ENCODE measurements around the gene FAM111A.
A peak's percentile ranks its signal among the peaks of the same experiment; 100 is the strongest.

Gene FAM111A

DNA sequence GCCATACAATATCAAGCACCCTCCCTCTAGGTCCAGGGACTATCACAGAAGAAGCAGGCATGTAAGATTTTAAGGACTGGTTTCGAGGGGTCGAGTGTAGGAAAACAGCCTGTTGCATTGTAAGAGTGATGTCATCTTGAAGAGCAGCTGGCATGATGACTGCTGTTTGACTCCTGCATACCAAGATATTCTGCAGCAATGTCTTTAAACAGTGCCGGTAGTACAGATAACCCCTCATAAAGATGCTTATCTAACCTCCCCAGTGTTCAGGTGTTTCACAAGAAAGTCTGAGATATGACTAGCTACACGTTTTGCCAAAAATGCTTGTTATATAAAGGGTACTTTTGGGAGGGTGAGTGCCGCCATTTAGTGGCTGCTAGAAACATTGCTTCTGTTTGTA is 12.0 kb downstream of the FAM111A start:
- no peaks in the 10 kb centered on the region; the same call in 1 of the 2 replicates for H3F3A ChIP-seq (ENCODE audit: low read depth)
- H3K4me3 ChIP-seq (ENCODE audit: low read length, poor library complexity, severe bottlenecking) = no peak overlapping the region
- H3K36me3 ChIP-seq (ENCODE audit: insufficient read depth, low read length) = peaks cover 21% of the 10 kb centered on the region; the same call in 1 of the 2 replicates
- H3K9me3 ChIP-seq (ENCODE audit: insufficient read depth, low read depth, low read length) = no peaks in the 10 kb centered on the region
- peaks cover 23% of the 10 kb centered on the region for H3K4me1 ChIP-seq (ENCODE audit: insufficient read depth, low read length, poor library complexity, severe bottlenecking)
- peaks cover 29% of the 10 kb centered on the region for H3K79me2 ChIP-seq (ENCODE audit: insufficient read depth, low read length)
- H3K9me2 ChIP-seq (replicated peaks; ENCODE audit: low read depth, low read length) = no peaks in the 10 kb centered on the region
- peak overlapping the region; percentile 22 for H3K4me2 ChIP-seq (ENCODE audit: low read depth, low read length, poor library complexity, severe bottlenecking)
- no peak overlapping the region for H3K9ac ChIP-seq (ENCODE audit: low read depth, low read length, poor library complexity, severe bottlenecking)
- H4K20me1 ChIP-seq (ENCODE audit: insufficient read depth, low read length, poor library complexity, severe bottlenecking) = no peaks in the 10 kb centered on the region
- peak; percentile 27; the same call in 1 of the 2 replicates for TF ChIP-seq CTCF (conservative IDR thresholded peaks at IDR 0.05; ENCODE audit: low read length)
- no peak for TF ChIP-seq EZH2phosphoT487 (IDR thresholded peaks at IDR 0.05; ENCODE audit: borderline replicate concordance)
- no peaks in the 10 kb centered on the region for H3K27me3 ChIP-seq (ENCODE audit: insufficient read depth, low read length, poor library complexity, severe bottlenecking)
- H2AFZ ChIP-seq (ENCODE audit: low read length) = no peak overlapping the region

DNA sequence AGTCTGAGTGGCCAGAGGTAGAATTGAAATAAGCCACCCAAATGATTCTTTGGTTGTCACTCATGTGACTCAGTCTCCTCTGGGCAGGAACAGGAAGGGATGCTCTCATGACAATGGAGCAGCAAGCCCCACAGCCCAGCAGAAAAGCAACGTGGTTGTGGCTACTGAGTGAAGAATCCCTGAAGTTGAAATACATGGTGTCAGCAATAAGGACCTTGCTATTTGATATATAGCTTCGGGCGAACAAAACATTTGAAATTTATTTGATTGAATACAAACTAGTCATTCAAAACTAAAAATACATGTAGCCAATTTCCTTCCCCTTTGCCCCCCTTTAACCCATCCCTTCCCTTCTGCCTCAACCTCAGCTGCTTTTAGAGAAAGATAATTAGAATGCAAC is 14.8 kb downstream of the FAM111A start:
- Histone ChIP-seq H3K27me3 (ENCODE audit: insufficient read depth, low read length, poor library complexity, severe bottlenecking) (no peaks in the 10 kb centered on the region), H3K4me2 (ENCODE audit: low read depth, low read length, poor library complexity, severe bottlenecking) (no peak overlapping the region)

DNA sequence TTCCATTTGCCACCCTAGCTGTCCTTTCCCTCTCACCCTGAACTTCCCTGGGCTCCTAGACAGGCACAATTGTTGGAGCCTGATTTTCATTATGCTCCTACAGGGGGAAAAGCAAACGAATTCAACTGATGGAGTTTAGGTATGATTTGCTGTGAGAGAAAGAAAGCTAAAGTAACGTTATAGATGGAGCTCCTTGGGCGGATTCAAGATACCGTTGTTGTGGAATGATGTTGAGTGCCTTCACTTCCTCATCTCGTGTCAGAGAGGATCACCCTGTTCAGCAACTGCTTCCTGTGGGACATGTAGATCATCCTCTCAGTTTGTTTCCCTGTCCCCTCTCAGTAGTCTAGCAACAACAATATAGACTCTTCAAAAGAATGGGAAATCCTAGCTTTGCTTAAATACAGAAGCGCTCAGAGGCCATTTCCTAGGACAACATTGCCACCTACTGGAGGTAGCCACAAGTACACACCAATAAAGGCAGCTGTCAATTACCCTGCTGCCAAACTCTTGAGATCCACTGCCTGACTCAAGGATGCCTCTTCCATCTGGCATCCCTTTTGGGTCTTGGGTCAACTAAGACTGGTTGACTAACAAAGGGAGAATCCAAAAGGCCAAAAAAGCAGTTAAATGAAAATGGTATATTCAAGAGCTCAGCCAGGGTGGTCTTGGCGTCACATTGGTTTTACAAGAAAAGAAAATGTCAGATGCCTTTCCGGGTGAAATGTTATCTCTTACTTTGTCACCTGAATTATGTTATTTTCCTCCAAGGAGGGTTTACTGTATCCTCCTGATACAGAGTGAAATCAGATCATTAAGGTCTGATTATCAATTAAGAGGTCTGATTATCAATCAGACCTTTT is 15.8 kb downstream of the FAM111A start:
- Histone ChIP-seq H4K20me1 (ENCODE audit: insufficient read depth, low read length, poor library complexity, severe bottlenecking) (no peaks in the 10 kb centered on the region), H3K4me1 (ENCODE audit: insufficient read depth, low read length, poor library complexity, severe bottlenecking) (peaks cover 23% of the 10 kb centered on the region), H3K4me3 (ENCODE audit: low read length, poor library complexity, severe bottlenecking) (no peak overlapping the region), H3K9ac (ENCODE audit: low read depth, low read length, poor library complexity, severe bottlenecking) (no peak overlapping the region), H3K4me2 (ENCODE audit: low read depth, low read length, poor library complexity, severe bottlenecking) (no peak overlapping the region), H3K27me3 (ENCODE audit: insufficient read depth, low read length, poor library complexity, severe bottlenecking) (no peaks in the 10 kb centered on the region), H3F3A (ENCODE audit: low read depth) (no peaks in the 10 kb centered on the region; the same call in 1 of the 2 replicates), H3K9me3 (ENCODE audit: insufficient read depth, low read depth, low read length) (no peaks in the 10 kb centered on the region), H3K9me2 (replicated peaks; ENCODE audit: low read depth, low read length) (no peaks in the 10 kb centered on the region), H2AFZ (ENCODE audit: low read length) (no peak overlapping the region), H3K36me3 (ENCODE audit: insufficient read depth, low read length) (no peaks in the 10 kb centered on the region), H3K79me2 (ENCODE audit: insufficient read depth, low read length) (peaks cover 1% of the 10 kb centered on the region; the same call in 1 of the 2 replicates)
- TF ChIP-seq CTCF (conservative IDR thresholded peaks at IDR 0.05; ENCODE audit: low read length) = peak; percentile 84
- TF ChIP-seq EZH2phosphoT487 (IDR thresholded peaks at IDR 0.05; ENCODE audit: borderline replicate concordance) = no peak

More for the DNA sequence above, 14.8 kb downstream of the FAM111A start:
- H3K4me1 ChIP-seq (ENCODE audit: insufficient read depth, low read length, poor library complexity, severe bottlenecking) = peaks cover 23% of the 10 kb centered on the region
- no peak for TF ChIP-seq EZH2phosphoT487 (IDR thresholded peaks at IDR 0.05; ENCODE audit: borderline replicate concordance)
- no peak for TF ChIP-seq CTCF (conservative IDR thresholded peaks at IDR 0.05; ENCODE audit: low read length)
- H3K36me3 ChIP-seq (ENCODE audit: insufficient read depth, low read length) = peaks cover 4% of the 10 kb centered on the region; the same call in 1 of the 2 replicates
- no peak overlapping the region for H3K9ac ChIP-seq (ENCODE audit: low read depth, low read length, poor library complexity, severe bottlenecking)
- no peak overlapping the region for H2AFZ ChIP-seq (ENCODE audit: low read length)
- H3F3A ChIP-seq (ENCODE audit: low read depth) = no peaks in the 10 kb centered on the region; the same call in 1 of the 2 replicates
- peaks cover 4% of the 10 kb centered on the region; the same call in 1 of the 2 replicates for H3K79me2 ChIP-seq (ENCODE audit: insufficient read depth, low read length)
- no peaks in the 10 kb centered on the region for H4K20me1 ChIP-seq (ENCODE audit: insufficient read depth, low read length, poor library complexity, severe bottlenecking)
- no peaks in the 10 kb centered on the region for H3K9me2 ChIP-seq (replicated peaks; ENCODE audit: low read depth, low read length)
- H3K9me3 ChIP-seq (ENCODE audit: insufficient read depth, low read depth, low read length) = no peaks in the 10 kb centered on the region
- H3K4me3 ChIP-seq (ENCODE audit: low read length, poor library complexity, severe bottlenecking) = no peak overlapping the region
